Epidermal melanocyte (primary cell): Measurements from ENCODE around the gene SNX6.
"Not testable (repeated sequence)": the region's sequence is repeated elsewhere in the genome, so short reads cannot be mapped to it uniquely, and the experiment has no call there.

ENCODE experiments used
- DNase-seq: peaks from one replicate; pipeline ENCODE4 v3.0.0; 2011; ENCODE audit warnings: low spot score; ENCODE audit not compliant: insufficient read length

Gene SNX6

DNA sequence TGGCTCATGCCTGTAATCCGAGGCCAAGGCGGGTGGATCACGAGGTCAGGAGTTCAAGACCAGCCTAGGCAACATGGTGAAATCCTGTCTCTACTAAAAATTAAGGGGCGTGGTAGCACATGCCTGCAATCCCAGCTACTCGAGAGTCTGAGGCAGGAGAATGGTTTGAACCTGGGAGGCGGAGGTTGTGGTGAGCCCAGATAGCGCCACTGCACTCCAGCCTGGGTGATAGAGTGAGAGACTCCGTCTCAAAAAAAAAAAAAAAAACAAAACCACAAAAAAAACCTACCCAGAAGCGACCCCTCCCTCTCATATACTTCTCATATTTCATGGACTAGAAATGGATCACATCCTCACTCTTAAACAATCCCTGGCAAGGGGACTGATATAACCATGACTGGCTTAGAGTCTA is 4.4 kb upstream of the SNX6 start:
- DNase-seq = not testable (repeated sequence)

DNA sequence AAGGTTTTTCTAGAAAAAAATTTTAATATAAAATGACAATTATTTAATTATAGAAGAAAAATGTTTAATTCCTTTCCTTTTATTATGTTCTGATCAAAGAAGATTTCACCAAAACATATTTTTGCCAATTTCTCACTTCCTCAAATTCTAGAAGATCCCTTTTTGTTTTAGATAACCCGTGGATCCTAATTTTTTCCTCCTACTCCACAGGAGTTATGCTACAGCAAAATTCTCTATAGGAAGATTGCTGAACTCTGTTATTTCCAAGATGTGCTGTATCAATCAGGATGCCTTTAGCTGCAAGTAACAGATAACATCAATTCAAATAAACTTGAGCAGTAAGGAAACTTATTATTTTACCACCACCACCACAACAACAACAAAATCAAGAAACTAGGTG is 3.8 kb upstream of the SNX6 start:
- no peak for DNase-seq

GRCh38 chr14:34632411-34632978 is 2.5 kb upstream of the SNX6 start:
- DNase-seq = no peak

GRCh38 chr14:34629344-34629656 is 648 bp downstream of the SNX6 start:
- DNase-seq = no peak

- no peak for DNase-seq
Observed at GRCh38 chr14:34628681-34629135, 1.2 kb downstream of the SNX6 start.

- DNase-seq = no peak
Observed at GRCh38 chr14:34623506-34623905, 6.4 kb downstream of the SNX6 start.

DNA sequence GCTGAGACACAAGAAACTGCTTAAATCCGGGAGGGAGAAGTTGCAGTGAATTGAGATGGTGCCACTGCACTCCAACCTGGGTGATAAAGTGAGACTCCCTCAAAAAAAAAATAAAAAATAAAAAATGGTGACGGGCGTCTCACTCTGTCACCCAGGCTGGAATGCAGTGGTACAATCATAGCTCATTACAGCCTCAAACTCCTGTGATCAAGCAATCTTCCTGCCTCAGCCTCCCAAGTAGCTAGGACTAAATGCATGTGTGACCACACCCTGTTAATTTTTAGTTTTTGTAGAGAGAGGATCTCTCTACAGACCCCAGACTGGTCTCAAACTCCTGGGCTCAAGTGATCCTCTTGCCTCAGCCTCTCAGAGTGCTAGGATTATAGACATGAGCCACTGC is 9.1 kb downstream of the SNX6 start:
- no peak for DNase-seq

DNA sequence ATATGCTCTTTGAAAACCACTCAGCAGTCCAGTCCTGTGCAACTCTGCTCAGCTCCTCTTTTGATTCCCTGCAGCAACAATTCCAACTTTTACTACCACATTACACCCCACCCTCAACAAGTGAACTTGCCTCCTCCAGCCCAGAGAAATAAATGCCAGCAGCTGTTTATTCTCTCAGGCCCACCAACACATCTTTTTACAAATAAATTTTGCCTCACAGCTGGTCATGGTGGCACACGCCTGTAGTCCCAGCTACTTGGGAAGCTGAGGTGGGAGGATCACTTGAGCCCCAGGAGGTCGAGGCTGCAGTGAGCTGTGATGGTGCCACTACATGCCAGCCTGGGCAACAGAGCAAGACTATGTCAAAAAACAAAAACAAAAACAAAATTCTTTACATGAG is 9.8 kb downstream of the SNX6 start:
- no peak for DNase-seq

- DNase-seq = no peak
Observed at GRCh38 chr14:34619471-34619870, 10.5 kb downstream of the SNX6 start.

DNA sequence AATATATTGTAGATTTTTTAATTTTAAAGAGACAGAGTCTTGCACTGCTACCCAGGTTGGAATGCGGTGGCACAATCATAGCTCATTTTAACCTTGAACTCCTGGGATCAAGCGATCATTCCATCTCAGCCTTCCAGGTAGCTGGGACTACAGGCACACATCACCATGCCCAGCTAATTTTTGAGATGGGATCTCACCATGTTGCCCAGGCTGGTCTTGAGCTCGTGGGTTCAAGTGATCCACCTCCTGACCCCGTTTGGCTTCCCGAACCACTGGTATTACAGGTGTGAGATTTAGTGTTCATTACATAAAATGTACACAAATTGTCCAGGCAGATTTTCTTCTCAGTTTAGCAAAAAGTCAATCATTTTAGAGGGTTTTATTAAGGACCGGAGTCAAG is 13.6 kb downstream of the SNX6 start:
- DNase-seq = no peak

- DNase-seq = no peak
Observed at GRCh38 chr14:34615507-34615906, 14.4 kb downstream of the SNX6 start.

DNA sequence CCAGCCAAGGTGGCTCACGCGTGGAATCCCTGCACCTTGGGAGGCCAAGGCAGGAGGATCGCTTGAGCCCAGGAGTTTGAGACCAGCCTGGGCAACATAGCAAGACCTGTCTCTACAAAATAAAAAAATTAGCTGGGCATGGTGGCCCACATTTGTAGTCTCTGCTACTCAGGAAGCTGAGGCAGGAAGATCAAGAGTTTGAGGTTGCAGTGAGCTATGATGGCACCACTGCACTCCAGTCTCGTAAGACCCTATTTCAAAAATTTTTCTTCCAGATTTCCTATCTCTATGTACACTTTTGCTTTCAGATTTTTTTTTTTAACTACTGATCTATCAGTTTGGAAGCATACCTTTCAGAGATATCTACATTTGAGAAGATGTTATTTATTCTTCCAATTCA is 15.3 kb downstream of the SNX6 start:
- DNase-seq = no peak

DNA sequence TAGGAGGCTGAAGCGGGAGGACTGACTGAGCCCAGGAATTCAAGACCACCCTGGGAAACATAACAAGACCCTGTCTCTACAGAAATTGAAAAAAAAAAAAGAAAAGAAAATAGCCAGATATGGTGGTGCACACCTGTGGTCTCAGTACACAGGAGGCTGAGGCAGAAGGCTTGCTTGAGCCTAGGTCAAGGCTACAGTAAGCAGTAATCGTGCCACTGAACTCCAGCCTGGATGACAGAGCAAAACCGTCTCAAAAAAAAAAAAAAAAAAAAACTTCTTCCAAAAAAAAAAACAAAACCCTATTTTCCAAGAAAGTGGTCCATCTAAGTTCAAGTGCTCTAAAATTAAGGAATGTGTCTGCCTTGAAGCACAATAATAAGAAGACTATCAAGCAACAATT is 19.8 kb downstream of the SNX6 start:
- DNase-seq = no peak

- no peak for DNase-seq
Observed at GRCh38 chr14:34605461-34605860, 24.5 kb downstream of the SNX6 start.

DNA sequence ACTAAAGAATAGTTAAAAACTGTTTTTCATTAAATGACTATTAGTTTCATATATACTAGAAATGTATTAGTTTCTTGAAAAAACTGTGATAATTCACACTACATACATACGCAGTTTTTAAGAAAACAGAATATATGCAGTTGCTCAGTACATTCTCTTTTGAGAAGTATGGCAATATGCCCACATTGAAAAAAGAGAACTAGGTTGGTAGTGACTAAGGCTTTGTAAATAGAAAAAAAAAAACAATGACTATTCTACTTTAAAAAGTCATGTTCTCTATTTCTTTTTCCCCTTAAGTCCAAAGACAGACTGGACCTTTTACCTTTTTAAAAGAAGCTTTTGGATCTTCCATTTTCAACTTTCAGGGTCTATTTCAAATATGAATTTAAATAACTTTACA is 25.0 kb downstream of the SNX6 start:
- no peak for DNase-seq

- no peak for DNase-seq
Observed at GRCh38 chr14:34596891-34597290, 33.1 kb downstream of the SNX6 start.

DNA sequence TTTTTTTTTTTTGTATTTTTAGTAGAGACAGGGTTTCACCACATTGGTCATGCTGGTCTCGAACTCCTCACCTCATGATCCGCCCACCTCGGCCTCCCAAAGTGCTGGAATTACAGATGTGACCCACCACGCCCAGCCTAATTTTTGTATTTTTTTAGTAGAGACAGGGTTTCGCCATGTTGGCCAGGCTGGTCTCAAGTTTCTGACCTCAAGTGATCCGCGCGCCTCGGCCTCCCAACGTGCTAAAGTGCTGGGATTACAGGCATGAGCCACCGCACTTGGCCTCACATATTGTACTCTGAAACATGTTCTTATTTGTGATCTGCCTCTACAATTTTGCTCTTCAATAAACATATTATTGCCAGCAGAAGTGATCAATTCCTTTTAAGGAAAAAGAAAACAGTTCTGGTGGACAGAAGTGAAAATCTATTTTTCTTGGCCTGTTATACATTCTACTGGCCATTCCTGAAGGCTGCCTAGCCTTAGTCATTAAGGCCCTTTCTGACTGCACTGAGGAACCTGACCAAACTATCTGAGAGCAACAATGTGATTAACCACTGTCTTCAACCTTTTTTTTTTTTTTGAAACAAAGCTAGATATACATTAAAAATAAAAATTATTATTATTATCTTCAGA is 36.1 kb downstream of the SNX6 start:
- no peak for DNase-seq

DNA sequence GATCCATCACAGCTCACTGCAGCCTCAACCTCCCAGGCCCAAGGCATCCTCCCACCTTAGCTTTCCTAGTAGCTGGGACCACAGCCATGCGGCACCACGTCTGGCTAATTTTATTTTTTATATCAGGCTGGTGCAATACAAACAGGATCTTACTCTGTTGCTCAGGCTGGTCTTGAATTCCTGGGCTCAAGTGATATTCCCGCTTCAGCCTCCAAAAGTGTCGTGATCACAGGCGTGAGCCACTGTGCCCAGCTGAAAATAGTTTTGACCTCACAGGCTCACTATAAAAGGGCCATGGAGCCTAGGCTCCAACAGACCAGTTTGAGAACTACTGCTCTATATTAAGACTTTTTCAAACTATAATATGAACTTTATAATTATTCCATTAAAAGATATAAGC is 37.3 kb downstream of the SNX6 start:
- no peak for DNase-seq

DNA sequence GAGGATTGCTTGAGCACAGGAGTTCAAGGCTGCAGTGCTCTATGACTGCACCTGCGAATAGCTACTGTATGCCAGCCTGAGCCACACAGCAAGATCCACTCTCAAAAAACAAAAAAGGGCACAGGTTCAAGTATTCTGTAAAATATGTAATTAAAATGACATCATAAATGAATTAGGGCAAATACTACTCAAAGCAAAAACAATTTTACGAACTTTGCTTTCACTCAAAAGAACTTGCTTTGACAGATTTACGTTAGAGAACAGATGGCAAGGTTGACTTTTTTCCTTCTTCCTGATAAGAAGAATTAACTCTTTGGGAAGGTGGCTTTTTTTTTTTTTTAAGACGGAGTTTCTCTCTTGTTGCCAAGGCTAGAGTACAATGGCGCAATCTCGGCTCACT is 46.4 kb downstream of the SNX6 start:
- no peak for DNase-seq

- no peak for DNase-seq
Observed at GRCh38 chr14:34582117-34582680, 47.7 kb downstream of the SNX6 start.

DNA sequence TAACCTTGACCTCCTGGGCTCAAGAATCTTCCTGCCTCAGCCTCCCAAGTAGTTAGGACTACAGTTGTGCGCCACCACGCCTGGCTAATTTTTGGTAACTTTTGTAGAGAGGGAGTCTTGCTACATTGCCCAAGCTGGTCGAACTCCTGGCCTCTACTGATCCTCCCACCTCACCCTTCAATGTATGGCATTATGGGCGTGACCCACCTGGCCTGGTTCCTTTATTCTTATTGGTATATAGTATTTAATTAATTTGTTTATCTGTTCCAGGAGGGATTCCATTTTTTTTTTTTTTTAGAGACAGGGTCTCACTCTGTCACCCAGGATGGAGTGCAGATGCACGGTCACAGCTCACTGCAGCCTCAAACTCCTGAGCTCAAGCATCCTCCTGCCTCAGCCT is 49.6 kb downstream of the SNX6 start:
- DNase-seq = no peak

DNA sequence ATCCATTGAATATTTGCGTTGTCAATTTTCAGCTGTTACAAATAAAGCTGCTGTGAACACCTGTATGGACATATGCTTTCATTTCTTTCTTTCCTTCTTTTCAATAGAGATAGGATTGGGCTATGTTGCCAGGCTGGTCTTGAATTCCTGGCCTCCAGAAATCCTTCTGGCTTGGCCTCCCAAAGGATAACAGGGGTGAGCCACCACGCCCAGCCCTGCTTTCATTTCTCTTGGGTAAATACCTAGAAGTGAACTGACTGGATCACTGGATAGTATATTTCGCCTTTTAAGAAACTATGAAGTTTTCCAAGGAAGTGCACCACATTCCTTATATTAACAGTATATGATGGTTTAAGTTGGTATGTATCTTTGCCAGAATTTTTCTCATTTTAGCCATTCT is 58.2 kb downstream of the SNX6 start:
- DNase-seq = no peak

GRCh38 chr14:34569750-34570149 is 60.2 kb downstream of the SNX6 start:
- no peak for DNase-seq
